DMS 273 treated with DMSO at 0.1 percent for 48 hours (cell line): Measurements from ENCODE around the gene ZDHHC5.

ENCODE experiments used
- DNase-seq: peaks from one replicate; lab custom pipeline; 2025; lab: John Stamatoyannopoulos, UW

The ZDHHC5 gene

DNA sequence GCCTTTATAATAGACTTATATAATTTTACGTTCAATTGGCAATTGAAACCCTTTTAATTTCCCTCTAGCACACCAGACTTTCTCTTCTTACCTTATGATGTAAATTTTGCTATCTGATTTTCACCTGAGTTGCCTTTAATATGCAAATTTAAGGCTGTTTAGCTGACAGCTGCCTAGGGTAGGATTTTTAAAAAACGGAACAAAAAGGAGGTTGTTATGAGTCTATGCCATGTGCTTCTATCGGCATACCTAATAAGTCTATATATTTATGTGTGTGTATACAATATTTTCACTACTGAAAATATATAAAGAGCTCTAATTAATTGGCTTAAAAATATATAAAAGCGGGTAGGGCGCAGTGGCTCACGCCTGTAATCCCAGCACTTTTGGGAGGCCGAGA, 61.6 kb downstream of the ZDHHC5 start:
- no peak for DNase-seq

DNA sequence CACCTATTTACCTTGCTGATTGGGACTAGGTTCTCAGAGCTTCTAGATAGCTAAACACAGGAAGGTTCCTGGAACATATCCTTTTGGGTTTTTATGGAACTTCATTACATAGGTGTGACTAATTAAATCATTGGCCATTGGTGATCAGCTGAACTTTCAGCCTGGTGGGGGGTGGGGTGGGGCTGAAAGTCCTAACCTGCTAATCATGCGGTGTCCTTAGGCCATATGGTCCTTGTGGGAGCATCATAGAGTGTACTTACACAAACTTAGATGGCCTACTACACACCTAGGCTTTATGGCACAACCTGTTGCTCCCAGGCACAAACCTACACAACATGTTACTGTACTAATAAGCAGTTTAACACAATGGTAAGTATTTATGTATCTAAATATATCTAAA, 64.7 kb downstream of the ZDHHC5 start:
- DNase-seq, result no peak

DNA sequence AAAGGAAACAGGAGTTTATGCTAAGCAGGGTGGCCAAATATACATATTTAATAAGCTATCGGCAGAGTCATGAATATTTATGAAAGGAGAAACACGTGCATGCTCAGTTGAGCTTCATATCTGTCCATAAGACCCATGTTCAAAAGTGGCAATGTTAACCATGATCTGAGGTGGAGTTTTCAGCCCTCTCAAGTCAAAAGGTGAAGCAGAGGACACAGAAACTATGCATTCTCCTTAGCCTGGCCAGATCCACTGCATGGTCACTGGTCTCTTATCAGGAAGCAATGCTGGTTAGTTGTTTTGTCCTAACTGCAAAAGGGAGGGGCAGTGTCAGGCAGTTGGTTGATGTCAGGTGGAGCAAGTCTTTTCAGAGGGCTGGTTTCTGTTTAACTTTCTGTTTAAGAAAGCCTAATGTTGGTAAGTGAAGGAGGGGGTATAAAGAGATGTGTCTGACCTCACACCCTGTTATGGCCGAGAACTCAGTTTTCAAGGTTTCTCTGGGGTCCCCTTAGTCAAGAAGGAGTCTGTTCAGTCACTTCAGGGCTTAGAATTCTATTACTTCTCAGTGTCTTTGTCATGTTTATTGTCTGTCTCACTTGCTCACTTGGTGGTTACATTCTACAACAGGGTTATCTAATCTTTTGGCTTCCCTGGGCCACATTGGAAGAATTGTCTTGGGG, 67.8 kb downstream of the ZDHHC5 start:
- no peak for DNase-seq

DNA sequence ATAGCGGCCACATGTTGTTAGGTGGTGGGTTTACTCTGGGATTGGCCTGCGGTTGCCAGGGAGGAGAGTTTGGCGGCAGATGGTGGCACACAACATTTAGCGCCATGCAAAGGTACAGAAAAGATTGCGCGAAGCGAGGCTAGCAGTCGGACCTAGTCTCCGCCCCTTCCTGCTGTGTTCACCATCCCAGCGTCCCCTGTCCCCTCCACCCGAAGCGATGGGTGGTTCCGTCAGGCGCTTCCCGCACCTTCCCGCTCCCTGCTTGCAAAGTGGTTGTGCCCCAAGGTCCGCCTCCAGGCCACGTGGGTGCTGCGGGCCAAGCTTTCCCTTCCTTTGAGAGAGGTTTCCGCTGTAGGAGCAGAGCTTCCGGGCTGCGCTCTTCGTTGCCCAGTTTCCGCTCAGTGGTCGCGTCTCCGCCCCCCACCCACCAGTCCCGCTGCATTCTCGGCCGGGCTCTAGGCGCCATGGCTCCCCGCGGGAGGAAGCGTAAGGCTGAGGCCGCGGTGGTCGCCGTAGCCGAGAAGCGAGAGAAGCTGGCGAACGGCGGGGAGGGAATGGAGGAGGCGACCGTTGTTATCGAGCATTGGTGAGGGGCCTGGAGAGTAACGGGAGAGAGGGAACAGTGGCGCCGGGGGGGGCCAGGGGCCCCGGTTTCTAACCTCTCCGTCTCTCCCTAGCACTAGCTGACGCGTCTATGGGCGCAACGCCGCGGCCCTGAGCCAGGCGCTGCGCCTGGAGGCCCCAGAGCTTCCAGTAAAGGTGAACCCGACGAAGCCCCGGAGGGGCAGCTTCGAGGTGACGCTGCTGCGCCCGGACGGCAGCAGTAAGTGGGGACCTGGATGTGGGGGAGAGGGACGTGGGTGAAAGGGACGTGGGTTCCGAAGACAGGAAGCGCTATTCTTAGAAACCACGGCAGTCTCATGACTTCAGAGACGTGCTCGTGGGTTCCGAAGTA, 73.5 kb downstream of the ZDHHC5 start, which contains the start of gene SELENOH:
TSS of gene SELENOH (plus strand) at position 360 of the 955 bp plus-strand sequence. CDS start at position 465, 105 bp downstream.
- DNase-seq, result peak; percentile 92

DNA sequence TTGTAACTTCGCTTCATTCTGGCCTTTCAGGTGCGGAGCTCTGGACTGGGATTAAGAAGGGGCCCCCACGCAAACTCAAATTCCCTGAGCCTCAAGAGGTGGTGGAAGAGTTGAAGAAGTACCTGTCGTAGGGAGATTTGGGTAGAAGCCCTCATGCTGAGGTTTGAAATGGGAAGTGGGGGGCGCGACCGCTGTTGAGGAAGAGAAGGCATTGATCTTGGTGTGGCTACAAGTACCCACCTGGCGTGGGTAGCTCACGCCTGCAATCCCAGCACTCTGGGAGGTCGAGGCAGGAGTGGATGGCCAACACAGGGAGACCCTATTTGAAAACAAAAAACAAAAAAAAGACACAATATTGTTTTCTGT, 74.2 kb downstream of the ZDHHC5 start:
- DNase-seq, result no peak

DNA sequence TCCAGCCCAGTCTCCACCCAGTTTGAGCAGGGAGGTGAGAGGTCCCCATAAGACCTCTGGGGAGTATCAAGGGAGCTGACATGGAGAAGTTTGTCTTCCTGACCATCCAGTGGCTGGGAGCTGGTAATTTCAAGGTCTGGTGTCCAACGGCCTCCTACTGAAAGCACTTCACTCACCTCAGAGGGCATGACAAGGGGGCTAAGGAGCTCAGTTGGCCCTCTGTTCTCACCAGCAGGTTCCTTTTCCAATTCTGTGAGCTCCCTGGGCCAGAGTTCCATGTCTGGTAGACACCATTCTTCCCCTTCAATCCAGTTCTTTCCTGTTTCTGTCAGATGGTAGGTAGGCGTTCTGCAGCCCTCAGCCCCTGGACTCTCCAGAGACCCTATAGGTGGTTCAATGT, 76.4 kb downstream of the ZDHHC5 start:
- no peak for DNase-seq

DNA sequence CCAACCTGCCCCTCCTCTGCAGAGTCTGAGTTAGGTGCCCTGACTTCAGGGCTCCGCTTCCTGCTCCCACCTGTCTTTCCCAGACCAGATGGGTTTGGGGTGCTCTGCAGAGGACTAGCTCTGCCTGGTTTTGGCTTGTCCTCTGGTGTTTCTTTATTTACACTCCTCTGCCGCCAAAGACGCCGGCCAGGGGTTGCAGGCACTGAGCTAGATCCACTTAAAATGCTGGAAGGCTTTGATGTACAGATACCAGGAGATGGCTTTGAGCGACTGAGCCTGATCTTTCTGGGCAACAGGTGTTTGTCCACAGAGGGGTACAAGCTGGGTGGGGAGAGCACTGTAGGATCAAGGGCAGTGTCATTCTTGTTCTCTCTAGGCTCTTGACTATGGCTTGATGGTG, 77.3 kb downstream of the ZDHHC5 start:
- DNase-seq, result no peak

DNA sequence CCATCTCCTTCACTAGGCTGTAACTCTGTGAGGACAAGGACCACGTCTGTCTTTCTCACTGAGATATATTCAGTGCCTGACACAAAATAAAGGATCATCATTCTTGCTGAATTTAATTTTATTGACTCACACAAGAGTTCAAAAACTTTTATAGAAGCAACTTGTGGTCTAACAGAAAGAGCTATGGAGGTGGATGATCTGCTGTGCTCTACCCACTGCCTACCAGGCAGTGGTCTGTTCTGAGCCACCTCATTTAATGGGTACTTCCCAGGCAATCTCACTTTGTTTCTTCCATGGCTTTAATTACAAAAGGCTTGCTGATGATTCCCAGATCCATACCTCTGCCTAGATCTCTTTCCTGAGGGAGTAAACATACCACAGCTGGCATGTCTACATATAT, 79.0 kb downstream of the ZDHHC5 start:
- DNase-seq, result no peak
